Kidney (tissue), 14 donors: ENCODE results near the gene TMEM237. TPM values are rescaled to one million over a fixed set of nuclear protein-coding genes. Genes with fewer than 3 reads are reported as not detected.

Experiments
- DNase-seq, 5 donors: peaks; one replicate each; pipeline ENCODE4 v3.0.0-alpha.2; 2013 to 2020
- FAIRE-seq: peaks from 2 replicates; lab custom pipeline; 2012; peaks lifted over from hg19 to GRCh38; lab: Jason Lieb, UNC
- H3K27ac ChIP-seq, 2 donors: one replicate each; pipeline ENCODE4 v1.7.0; 2013; ENCODE audit warnings: low read depth in 2 of 2, low read length in 2 of 2, inconsistent platforms in 1 of 2
- H3K27me3 ChIP-seq: one replicate; pipeline ENCODE4 v1.7.1; 2013; ENCODE audit warnings: low read length, inconsistent platforms; ENCODE audit not compliant: control insufficient read depth, insufficient read depth
- H3K36me3 ChIP-seq, 3 donors: one replicate each; pipeline versions ENCODE4 v1.7.0 to v1.7.1; 2013; ENCODE audit warnings: low read length in 3 of 3, control low read depth in 1 of 3, inconsistent platforms in 1 of 3; ENCODE audit not compliant: insufficient read depth in 3 of 3, control insufficient read depth in 2 of 3
- H3K4me1 ChIP-seq, 3 donors: one replicate each; pipeline versions ENCODE4 v1.7.0 to v1.7.1; 2013; ENCODE audit warnings: low read length in 3 of 3, inconsistent platforms in 1 of 3, low read depth in 1 of 3; ENCODE audit not compliant: control insufficient read depth in 2 of 3, insufficient read depth in 2 of 3
- H3K4me3 ChIP-seq, 3 donors: one replicate each; pipeline versions ENCODE4 v1.7.0 to v1.8.1; 2013; ENCODE audit warnings: low read length in 3 of 3, control low read depth in 1 of 3, inconsistent platforms in 1 of 3
- H3K9ac ChIP-seq, 3 donors: one replicate each; pipeline versions ENCODE4 v1.7.0 to v1.7.1; 2013; ENCODE audit warnings: low read length in 3 of 3, control low read depth in 1 of 3, inconsistent platforms in 1 of 3
- H3K9me3 ChIP-seq, 3 donors: one replicate each; pipeline versions ENCODE4 v1.7.0 to v1.7.1; 2013; ENCODE audit warnings: low read length in 3 of 3, control low read depth in 1 of 3, inconsistent platforms in 1 of 3; ENCODE audit not compliant: control insufficient read depth in 2 of 3, insufficient read depth in 1 of 3
- intact Hi-C: fragments of 100-400 bp; cut with DNase I; formaldehyde crosslinking; loops from one replicate; pipeline ENCODE4 v1.11.1; 2022
- polyA plus RNA-seq: library from polyadenylated mRNA; stranded (reverse); fragments of 350-450 nt; fragmentation: Illumina TruSeq; extraction: RNeasy Lipid Tissue Mini Kit (QIAGEN cat#74804); gene quantifications from one replicate; pipeline ENCODE4 v1.2.3, GENCODE V29; 2014; ENCODE audit warnings: low read depth, low replicate concordance; ENCODE audit not compliant: insufficient read depth
- total RNA-seq: library from RNA; stranded (reverse); fragmentation: NEBNext Ultra II Directional; extraction: Animal tissue kit (Norgen Biotek cat#: 25700); gene quantifications from one replicate; pipeline ENCODE4 v1.2.1, GENCODE V29; 2021
- TF ChIP-seq, protein P1 (sequence below): IDR thresholded peaks from 3 replicates; pipeline ENCODE4 v1.5.1; 2012; ENCODE audit warnings: mild to moderate bottlenecking, moderate library complexity, borderline replicate concordance; ENCODE audit not compliant: insufficient read depth; ENCODE audit errors: extremely low read depth
- donor health status: control.
- donor health status: control.
- donor health status: control.
- donor health status: control.
- donor health status: control.
- donor health status: DM: yes; HTN: yes; CAD: no.
- donor health status: Normal renal cell carcinoma (clear cell type).

The TMEM237 gene
- total and polyA plus RNA-seq, 2 donors from 2014 or later: 10.7 to 14.9 TPM

DNA sequence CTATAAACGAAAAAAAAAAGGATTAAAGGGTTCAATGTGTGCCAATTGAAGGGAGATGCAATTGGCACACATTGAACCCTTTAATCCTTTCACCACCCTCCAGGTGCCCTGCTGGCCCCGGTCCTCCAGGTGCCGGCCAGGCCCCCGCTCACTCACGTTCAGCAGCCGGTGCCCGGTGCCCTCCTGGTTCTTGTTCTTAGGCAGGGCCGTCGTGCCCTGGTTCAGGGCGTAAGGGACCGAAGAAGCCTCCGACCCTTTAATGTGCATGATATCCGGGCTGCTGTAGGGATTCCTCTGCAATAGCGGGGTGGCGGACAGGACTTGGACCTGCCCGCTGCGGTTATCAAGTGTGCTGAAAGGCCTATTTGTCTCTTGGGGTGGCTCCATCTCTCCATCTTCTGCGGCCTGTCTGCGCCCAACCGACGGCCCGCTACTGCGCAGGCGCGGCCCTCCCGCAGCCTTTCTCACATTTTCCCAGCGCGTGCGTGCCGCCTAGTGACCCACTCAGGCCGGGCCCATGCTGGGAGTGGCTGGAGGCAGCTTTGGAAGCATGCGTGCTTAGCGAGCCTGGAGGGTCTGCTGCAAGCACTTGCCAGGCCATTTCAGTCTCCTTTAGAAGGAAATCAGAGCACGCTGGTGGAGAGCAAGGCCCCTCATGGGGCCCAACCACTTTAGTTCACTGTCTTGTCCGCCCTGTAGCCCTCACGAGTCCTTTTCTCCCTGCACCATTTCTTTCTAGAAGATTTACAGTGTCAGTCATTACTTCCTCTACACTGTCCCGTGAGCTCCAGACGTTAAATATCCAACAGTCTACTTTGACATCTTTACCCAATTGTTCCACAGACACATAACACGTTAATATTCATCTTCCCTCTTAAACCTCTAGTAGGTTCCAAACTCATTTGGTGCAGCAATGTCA lies 24.3 kb downstream of the TMEM237 start:
- Histone ChIP-seq H3K36me3 (no peaks in the 10 kb centered on the region), H3K9ac (no peak overlapping the region), H3K4me1 (no peaks in the 10 kb centered on the region), H3K27me3 (no peaks in the 10 kb centered on the region), H3K27ac (no peak overlapping the region), H3K9me3 (no peaks in the 10 kb centered on the region), H3K4me3 (peak overlapping the region in 2 of 3 donors; percentile 29 to 48)
- intact Hi-C loops: no loop called here
- TF ChIP-seq, protein P1, sequence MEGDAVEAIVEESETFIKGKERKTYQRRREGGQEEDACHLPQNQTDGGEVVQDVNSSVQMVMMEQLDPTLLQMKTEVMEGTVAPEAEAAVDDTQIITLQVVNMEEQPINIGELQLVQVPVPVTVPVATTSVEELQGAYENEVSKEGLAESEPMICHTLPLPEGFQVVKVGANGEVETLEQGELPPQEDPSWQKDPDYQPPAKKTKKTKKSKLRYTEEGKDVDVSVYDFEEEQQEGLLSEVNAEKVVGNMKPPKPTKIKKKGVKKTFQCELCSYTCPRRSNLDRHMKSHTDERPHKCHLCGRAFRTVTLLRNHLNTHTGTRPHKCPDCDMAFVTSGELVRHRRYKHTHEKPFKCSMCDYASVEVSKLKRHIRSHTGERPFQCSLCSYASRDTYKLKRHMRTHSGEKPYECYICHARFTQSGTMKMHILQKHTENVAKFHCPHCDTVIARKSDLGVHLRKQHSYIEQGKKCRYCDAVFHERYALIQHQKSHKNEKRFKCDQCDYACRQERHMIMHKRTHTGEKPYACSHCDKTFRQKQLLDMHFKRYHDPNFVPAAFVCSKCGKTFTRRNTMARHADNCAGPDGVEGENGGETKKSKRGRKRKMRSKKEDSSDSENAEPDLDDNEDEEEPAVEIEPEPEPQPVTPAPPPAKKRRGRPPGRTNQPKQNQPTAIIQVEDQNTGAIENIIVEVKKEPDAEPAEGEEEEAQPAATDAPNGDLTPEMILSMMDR: peak; percentile 32
- FAIRE-seq (no peak), DNase-seq (peak; percentile 86 to 93 (median 88))

DNA sequence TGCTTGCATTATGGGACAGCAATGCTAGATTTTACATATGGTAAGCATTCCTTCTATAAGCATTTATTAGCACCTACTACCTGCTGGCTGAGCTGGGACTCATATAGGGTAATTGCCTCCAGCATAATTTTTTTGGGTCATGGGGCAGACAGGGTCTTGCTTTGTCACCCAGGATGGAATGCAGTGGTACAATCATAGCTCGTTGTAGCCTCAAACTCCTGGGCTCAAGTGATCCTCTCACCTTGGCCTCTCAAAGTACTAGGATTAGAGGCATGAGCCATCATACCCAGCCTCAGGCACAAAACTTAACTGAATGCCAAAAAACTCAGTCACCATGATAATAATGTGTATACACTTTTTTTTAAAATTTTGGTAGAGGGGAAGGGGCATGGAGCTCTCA lies 35.3 kb downstream of the TMEM237 start:
- Histone ChIP-seq H3K9ac (no peak overlapping the region), H3K4me1 (no peaks in the 10 kb centered on the region), H3K9me3 (peaks cover 0 to 2% (median 0%) of the 10 kb centered on the region in 3 donors), H3K4me3 (no peak overlapping the region), H3K27ac (no peak overlapping the region), H3K27me3 (no peaks in the 10 kb centered on the region), H3K36me3 (no peaks in the 10 kb centered on the region)
- DNase-seq (no peak), FAIRE-seq (no peak)
- intact Hi-C loops: no loop called here
- TF ChIP-seq, protein P1: no peak

DNA sequence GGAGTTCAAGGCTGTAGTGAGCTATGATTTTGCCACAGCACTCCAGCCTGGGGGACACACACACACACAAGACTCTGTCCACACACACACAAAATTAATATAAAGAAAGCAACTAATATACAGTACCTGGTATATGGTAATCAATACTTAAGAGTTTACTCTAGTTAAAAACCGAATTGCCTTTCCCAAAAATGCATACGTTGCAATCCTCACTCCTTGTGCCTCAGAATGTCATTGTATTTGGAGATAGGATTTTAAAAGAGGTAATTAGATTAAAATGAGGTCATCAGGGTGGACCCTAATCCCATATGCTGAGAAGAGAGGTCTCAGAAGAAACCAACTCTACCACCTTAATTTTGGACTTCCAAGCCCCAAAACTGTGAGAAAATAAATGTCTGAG lies 35.7 kb downstream of the TMEM237 start:
- intact Hi-C loops: no loop called here
- H3K4me1 ChIP-seq: no peaks in the 10 kb centered on the region

More for the DNA sequence above, 35.7 kb downstream of the TMEM237 start:
- H3K9ac ChIP-seq: no peak overlapping the region
- H3K9me3 ChIP-seq: peaks cover 0 to 2% (median 0%) of the 10 kb centered on the region in 3 donors
- H3K4me3 ChIP-seq: no peak overlapping the region
- no peaks in the 10 kb centered on the region for H3K27me3 ChIP-seq
- TF ChIP-seq, protein P1: no peak
- no peak overlapping the region for H3K27ac ChIP-seq
- H3K36me3 ChIP-seq: no peaks in the 10 kb centered on the region
- no peak for FAIRE-seq
- DNase-seq: no peak
